WTC11 (cell line): Measurements from ENCODE around the gene DNAH1. TPM values are rescaled to one million over a fixed set of nuclear protein-coding genes. Genes with fewer than 3 reads are reported as not detected.
"Not testable (repeated sequence)": the region's sequence is repeated elsewhere in the genome, so short reads cannot be mapped to it uniquely, and the experiment has no call there.

Experiments
- ATAC-seq: fragments of 200-7000 bp; cut with Tn5 transposase; 2 replicates; pipeline ENCODE4 v1.10.0; 2021; ENCODE audit warnings: mild to moderate bottlenecking, moderate library complexity
- CTCF ChIA-PET: fragments of 300-600 bp; sonication (Branson Sonifier 250); formaldehyde crosslinking; loops from one replicate; lab custom pipeline; 2021; ENCODE audit warnings: antibody characterized with exemption; lab: Charles Lee
- POLR2A ChIA-PET: fragments of 350-600 bp; sonication (Branson Sonifier 250); formaldehyde crosslinking; loops from one replicate; lab custom pipeline; 2021; ENCODE audit warnings: antibody characterized with exemption; lab: Charles Lee
- DNase-seq: peaks from one replicate; pipeline ENCODE4 v3.0.0; 2021; ENCODE audit warnings: low spot score
- H3K27ac Mint-ChIP-seq: 2 replicates; pipeline ENCODE4 v1.8.0; 2021; ENCODE audit warnings: mixed read lengths
- H3K27me3 Mint-ChIP-seq: 2 replicates; pipeline ENCODE4 v1.8.0; 2021; ENCODE audit warnings: low read depth, mild to moderate bottlenecking, moderate library complexity, mixed read lengths
- H3K36me3 Mint-ChIP-seq: 2 replicates; pipeline ENCODE4 v1.8.0; 2021; ENCODE audit warnings: mixed read lengths
- H3K4me1 Mint-ChIP-seq: 2 replicates; pipeline ENCODE4 v1.8.0; 2022; ENCODE audit warnings: mixed read lengths
- H3K4me3 Mint-ChIP-seq: 2 replicates; pipeline ENCODE4 v1.8.0; 2021; ENCODE audit warnings: mild to moderate bottlenecking, moderate library complexity, mixed read lengths
- H3K9me3 Mint-ChIP-seq: 2 replicates; pipeline ENCODE4 v1.8.0; 2021; ENCODE audit warnings: mixed read lengths
- AR ChIP-seq: fragments of 250-450 bp; sonication (Bioruptor Pico); IDR thresholded peaks from 2 replicates; pipeline ENCODE4 v1.9.0; 2021; ENCODE audit warnings: mild to moderate bottlenecking
- ATF1 ChIP-seq: sonication (generic); formaldehyde crosslinking; IDR thresholded peaks from 2 replicates; pipeline ENCODE4 v1.8.1; 2023; ENCODE audit warnings: mild to moderate bottlenecking, moderate library complexity, missing genetic modification reagents
- CREM ChIP-seq: sonication (generic); formaldehyde crosslinking; IDR thresholded peaks from 2 replicates; pipeline ENCODE4 v1.8.1; 2022; ENCODE audit warnings: mild to moderate bottlenecking, missing genetic modification reagents, moderate library complexity
- EMX1 ChIP-seq: fragments of 250-450 bp; sonication (Bioruptor Pico); IDR thresholded peaks from 2 replicates; pipeline ENCODE4 v1.8.0; 2021; ENCODE audit warnings: mild to moderate bottlenecking
- FOXP1 ChIP-seq: sonication (generic); formaldehyde crosslinking; IDR thresholded peaks from 2 replicates; pipeline ENCODE4 v1.8.0; 2022; ENCODE audit warnings: missing genetic modification reagents, mild to moderate bottlenecking, moderate library complexity, borderline replicate concordance
- HMGA2 ChIP-seq: fragments of 250-450 bp; sonication (Bioruptor Pico); IDR thresholded peaks from 2 replicates; pipeline ENCODE4 v1.4.0; 2021; ENCODE audit warnings: mild to moderate bottlenecking, moderate library complexity
- HMGXB4 ChIP-seq: sonication (generic); formaldehyde crosslinking; IDR thresholded peaks from 2 replicates; pipeline ENCODE4 v1.8.1; 2023; ENCODE audit warnings: mild to moderate bottlenecking, moderate library complexity, missing genetic modification reagents
- IRF1 ChIP-seq: sonication (generic); formaldehyde crosslinking; IDR thresholded peaks from 2 replicates; pipeline ENCODE4 v1.8.0; 2023; ENCODE audit warnings: missing genetic modification reagents
- JAZF1 ChIP-seq: fragments of 250-450 bp; sonication (Bioruptor Pico); IDR thresholded peaks from 2 replicates; pipeline ENCODE4 v1.9.0; 2021; ENCODE audit warnings: moderate library complexity, mild to moderate bottlenecking, inconsistent platforms
- JUN ChIP-seq: sonication (generic); formaldehyde crosslinking; IDR thresholded peaks from 2 replicates; pipeline ENCODE4 v1.8.0; 2023; ENCODE audit warnings: mild to moderate bottlenecking, missing genetic modification reagents
- KAT7 ChIP-seq: sonication (generic); formaldehyde crosslinking; IDR thresholded peaks from 2 replicates; pipeline ENCODE4 v1.8.1; 2023; ENCODE audit warnings: missing genetic modification reagents, mild to moderate bottlenecking, borderline replicate concordance
- MAX ChIP-seq: sonication (generic); formaldehyde crosslinking; IDR thresholded peaks from 2 replicates; pipeline ENCODE4 v1.8.0; 2022; ENCODE audit warnings: mild to moderate bottlenecking, missing genetic modification reagents
- NFYB ChIP-seq: sonication (generic); formaldehyde crosslinking; conservative IDR thresholded peaks from 2 replicates; pipeline ENCODE4 v1.8.0; 2022; ENCODE audit warnings: low read depth, missing genetic modification reagents
- NR2C2 ChIP-seq: sonication (generic); formaldehyde crosslinking; IDR thresholded peaks from 2 replicates; pipeline ENCODE4 v1.8.0; 2022; ENCODE audit warnings: mild to moderate bottlenecking, missing genetic modification reagents
- RORB ChIP-seq: fragments of 250-450 bp; sonication (Bioruptor Pico); IDR thresholded peaks from 2 replicates; pipeline ENCODE4 v1.9.0; 2021; ENCODE audit warnings: mild to moderate bottlenecking
- ZNF416 ChIP-seq: fragments of 250-450 bp; sonication (Bioruptor Pico); IDR thresholded peaks from 2 replicates; pipeline ENCODE4 v1.9.0; 2021; ENCODE audit warnings: mild to moderate bottlenecking, inconsistent platforms
- total RNA-seq: library from RNA; stranded (reverse); gene quantifications from 3 replicates; pipeline ENCODE4 v1.2.3, GENCODE V29; 2021

Gene DNAH1
- total RNA-seq, 1 experiment from 2014 or later = 1.5 TPM

- POLR2A ChIA-PET = no interaction called here
- Mint-ChIP-seq H3K9me3 (no peaks in the 10 kb centered on the region), H3K27me3 (no peaks in the 10 kb centered on the region), H3K36me3 (no peaks in the 10 kb centered on the region)
- TF ChIP-seq CREM = no peak
- TF ChIP-seq JUN (CRISPR knock-in tag) = no peak
- TF ChIP-seq NFYB = no peak
- TF ChIP-seq KAT7 (CRISPR knock-in tag) = no peak
- TF ChIP-seq ZNF416 (CRISPR knock-in tag) = no peak
- TF ChIP-seq JAZF1 = no peak
- TF ChIP-seq HMGA2 = no peak
- no peak for TF ChIP-seq FOXP1 (CRISPR knock-in tag)
- TF ChIP-seq MAX (CRISPR knock-in tag) = no peak
- TF ChIP-seq NR2C2 (CRISPR knock-in tag) = no peak
- TF ChIP-seq ATF1 (CRISPR knock-in tag) = no peak
- TF ChIP-seq, all 79 proteins: peak for 0
- ATAC-seq = no peak
- CTCF ChIA-PET = interaction anchor here (1.3 to 1.5 kb wide), 3 partner anchors 53 to 112 kb away, joined by 4 to 8 read pairs (median 4); no protein-coding TSS in a partner anchor
- Mint-ChIP-seq H3K4me3 (no peak overlapping the region), H3K27ac (no peak overlapping the region), H3K4me1 (no peaks in the 10 kb centered on the region)
- DNase-seq = no peak
These were observed 15.8 kb downstream of the DNAH1 start for GRCh38 chr3:52331906-52332305.

GRCh38 chr3:52333869-52334557 is 17.9 kb downstream of the DNAH1 start:
- no peak for ATAC-seq
- no peak for DNase-seq
- POLR2A ChIA-PET = no interaction called here
- no peaks in the 10 kb centered on the region for H3K4me1 Mint-ChIP-seq
- H3K27ac Mint-ChIP-seq = no peak overlapping the region
- CTCF ChIA-PET = interaction anchor here (0.9 to 8.4 kb wide), 3 partner anchors 51 to 114 kb away, joined by 3 to 83 read pairs (median 9); no protein-coding TSS in a partner anchor
- no peaks in the 10 kb centered on the region for H3K9me3 Mint-ChIP-seq
- no peaks in the 10 kb centered on the region for H3K36me3 Mint-ChIP-seq
- no peaks in the 10 kb centered on the region for H3K27me3 Mint-ChIP-seq
- no peak overlapping the region for H3K4me3 Mint-ChIP-seq
- TF ChIP-seq RORB (no peak), EMX1 (CRISPR knock-in tag) (no peak), AR (no peak), HMGXB4 (CRISPR knock-in tag) (no peak), IRF1 (no peak)

- ChIA-PET POLR2A (interaction anchor here (0.9 kb wide), 1 partner anchor 30 kb away, joined by 3 read pairs; no protein-coding TSS in a partner anchor), CTCF (interaction anchor here (0.6 to 8.4 kb wide), 15 partner anchors 9 to 333 kb away, joined by 3 to 83 read pairs (median 12); partner anchors contain the start of gene WDR82)
- not testable (repeated sequence) for ATAC-seq, H3K27ac Mint-ChIP-seq, DNase-seq, H3K36me3 Mint-ChIP-seq, H3K27me3 Mint-ChIP-seq, H3K9me3 Mint-ChIP-seq, H3K4me3 Mint-ChIP-seq, H3K4me1 Mint-ChIP-seq
These were observed 22.0 kb downstream of the DNAH1 start for GRCh38 chr3:52338131-52338530.
